CD4-positive, alpha-beta T cell treated with Interleukin-15 for 4 hours (primary cell): ENCODE measurements around the gene APPBP2.
"Not testable (repeated sequence)": the region's sequence is repeated elsewhere in the genome, so short reads cannot be mapped to it uniquely, and the experiment has no call there.

ENCODE experiments used
- DNase-seq: peaks from one replicate; pipeline ENCODE4 v3.0.0-alpha.2; 2020; ENCODE audit warnings: low spot score

APPBP2 gene

DNA sequence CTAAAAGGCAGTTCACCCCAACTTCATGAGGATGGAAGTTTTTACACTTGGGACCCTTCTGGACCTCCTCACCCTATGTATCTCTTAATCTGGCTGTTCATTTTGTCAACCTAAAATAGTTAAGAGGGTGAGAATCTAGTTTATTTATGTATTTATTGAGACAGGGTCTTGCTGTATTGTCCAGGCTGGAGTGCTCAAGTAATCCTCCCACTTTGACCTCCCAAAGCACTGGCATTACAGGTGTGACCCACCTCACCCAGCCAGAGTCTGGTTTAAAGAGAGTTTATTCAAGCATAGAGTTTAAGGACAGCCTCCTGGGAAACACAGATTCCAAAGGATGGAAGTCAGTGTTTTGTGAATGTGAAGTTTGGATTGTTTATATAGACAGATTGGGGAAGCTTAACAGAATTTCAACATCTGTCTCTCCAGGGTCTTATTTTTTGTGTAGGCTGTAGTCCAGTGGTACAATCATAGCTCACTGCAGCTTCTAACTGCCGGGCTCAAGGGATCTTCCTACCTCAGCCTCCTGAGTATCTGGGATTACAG is 8.0 kb upstream of the APPBP2 start:
- no peak for DNase-seq

- DNase-seq, result no peak
Measured at GRCh38 chr17:60529806-60530205, 3.8 kb upstream of the APPBP2 start.

GRCh38 chr17:60528828-60529227 is 2.8 kb upstream of the APPBP2 start:
- DNase-seq, result no peak

DNA sequence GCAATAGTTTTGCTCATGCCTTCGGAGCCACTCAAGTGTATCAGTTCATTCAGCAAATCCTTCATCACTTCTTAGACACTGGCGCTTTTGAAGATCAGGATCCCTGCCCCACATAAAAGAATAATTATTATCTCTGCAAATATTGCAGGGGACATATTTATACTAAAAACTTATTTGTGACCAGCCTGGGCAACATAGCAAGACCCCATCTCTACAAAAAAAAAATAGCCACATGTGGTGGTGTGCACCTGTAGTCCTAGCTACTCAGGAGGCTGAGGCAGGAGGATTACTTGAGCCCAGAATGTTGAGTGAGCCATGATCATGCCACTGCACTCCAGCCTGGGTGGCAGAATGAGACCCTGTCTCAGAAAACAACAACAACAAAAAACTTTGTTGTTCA is 1.7 kb upstream of the APPBP2 start:
- no peak for DNase-seq

DNA sequence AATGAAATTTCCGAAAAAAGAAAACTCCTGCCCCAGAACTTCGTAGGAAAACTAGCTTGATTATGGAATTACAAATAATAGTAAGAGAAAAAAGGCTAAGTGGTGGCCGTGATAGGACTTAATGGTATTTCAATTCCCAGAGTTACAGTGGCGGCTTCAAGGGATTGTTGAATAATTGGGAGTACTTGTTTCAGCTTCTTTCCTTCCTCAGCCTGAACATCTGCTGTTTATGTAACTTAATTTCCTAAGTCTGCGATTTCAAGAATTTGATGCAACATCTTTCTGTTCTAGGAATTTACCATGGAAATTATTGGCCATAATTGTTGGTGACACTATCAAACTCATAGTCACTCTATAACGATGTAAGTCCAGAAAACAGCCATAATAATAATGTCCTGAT is 684 bp upstream of the APPBP2 start:
- DNase-seq, result no peak

DNA sequence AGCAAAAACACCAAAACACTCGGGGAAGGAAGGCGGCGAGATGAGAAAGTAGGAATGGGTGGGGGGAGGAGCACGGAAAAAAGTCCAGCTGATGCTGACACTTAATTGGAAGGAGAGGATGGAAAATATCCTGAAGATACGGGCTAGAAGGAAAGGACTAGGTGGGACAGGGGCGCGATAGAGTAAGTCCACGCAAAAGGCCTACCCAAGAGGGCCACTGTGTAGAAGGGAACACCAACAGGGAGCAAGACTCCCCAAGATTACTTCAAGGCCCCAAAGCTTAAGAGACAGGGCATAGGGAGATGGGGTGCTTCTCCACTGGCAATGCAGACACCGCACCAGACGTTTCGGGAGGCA is 736 bp downstream of the APPBP2 start:
- no peak for DNase-seq

DNA sequence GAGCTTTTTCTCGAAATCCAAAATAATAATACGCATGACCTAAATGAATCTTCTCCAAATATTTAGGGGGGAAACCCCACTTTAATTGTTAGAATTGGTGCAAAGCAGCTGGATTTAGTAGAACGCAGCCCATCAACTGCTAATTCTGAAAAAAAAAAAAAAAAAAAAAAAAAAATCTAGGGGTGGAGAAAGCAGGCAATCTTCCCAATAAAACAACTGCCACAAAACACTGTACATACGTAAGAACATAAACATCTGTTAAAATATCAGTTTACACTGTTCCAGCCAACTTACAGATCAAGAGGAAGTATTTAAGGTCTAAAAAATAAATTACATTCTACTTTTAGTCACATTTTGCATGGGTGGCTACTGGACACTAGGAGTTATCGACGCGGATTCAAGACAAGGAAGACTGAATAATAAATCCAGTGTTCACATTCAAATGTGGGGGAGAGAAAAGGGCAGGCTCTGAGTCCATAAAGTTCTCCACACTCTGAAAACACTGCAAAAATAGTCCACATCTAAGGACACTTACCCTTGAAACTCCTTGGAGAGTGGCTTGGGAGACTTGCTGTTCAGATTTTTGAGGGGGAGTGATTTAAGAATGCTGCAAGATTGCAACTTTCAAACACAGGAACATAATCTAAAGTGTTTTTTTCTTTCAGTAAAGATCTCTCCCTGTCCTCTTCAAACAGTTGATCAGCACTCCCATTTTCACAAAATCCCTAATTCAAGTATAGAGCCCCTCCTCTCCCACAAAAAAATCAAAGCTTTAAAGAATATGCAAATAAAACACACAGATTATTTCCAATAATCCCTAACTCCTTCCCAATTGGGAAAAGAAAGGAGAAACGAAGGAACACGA is 1.3 kb downstream of the APPBP2 start:
- no peak for DNase-seq

DNA sequence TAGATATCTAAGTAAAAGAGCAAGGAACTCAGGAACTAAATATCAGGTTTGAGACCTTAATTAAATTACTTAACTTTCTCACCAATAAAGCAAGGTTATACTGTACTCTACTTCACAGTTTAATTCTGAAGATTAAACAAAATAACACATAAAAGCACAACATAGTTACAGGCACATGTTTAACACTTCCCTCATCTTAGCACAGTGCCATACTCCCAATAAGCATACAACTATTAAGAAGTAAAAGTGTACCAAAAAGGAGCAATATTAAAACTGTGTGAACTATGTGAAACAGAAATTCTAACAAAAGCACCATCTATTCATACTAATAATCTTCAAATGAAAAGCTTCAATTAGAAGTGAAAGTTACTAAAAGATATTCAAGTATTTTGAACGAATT is 2.2 kb downstream of the APPBP2 start:
- DNase-seq, result no peak

DNA sequence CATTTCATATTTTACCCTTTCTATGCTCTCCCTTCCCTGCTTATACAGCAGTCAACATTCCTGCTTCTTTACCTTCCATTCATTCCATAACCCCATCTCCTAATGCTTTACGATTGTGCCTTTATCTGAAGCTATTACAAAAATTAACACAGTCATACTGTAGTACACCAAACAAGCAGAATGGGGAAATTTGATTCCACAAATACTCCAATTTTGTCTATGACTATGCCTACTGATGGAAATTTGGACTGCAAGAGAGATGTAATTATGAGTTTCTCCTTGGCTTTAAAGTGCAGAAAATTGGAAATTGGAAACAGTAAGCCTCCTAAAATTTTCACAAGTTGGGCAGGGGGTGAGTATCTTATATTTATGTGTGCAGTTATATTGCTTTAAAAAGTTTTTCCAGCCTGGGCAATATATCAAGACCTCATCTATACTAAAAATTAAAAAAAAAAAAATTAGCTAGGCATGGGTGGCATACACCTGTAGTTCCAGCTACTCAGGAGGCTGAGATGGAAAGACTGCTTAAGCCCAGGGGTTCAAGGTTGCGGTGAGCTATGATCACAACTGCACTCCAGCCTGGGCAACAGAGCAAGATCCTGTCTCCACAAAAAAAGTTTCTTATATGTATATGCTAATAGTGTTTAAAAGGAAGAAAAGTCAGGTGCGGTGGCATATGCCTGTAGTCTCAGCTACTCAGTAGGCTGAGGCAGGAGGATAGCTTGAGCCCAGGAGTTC is 3.0 kb downstream of the APPBP2 start:
- no peak for DNase-seq

- no peak for DNase-seq
Measured at GRCh38 chr17:60519795-60520194, 6.2 kb downstream of the APPBP2 start.

DNA sequence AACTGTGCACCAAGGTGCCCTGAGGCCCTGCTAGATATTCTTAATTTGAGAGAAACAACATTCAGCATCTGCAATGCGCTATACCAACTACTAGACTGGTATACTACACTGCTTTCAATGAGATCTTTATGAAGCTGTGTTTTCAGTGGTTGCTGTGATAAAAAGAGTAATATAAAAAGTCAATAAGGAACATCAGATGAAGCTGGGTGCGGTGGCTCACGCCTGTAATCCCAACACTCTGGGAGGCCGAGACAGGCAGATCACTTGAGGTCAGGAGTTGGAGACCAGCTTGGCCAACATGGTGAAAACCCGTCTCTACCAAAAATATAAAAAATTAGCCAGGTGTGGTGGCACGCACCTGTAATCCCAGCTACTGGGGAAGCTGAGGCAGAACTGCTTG is 10.4 kb downstream of the APPBP2 start:
- DNase-seq, result not testable (repeated sequence)

DNA sequence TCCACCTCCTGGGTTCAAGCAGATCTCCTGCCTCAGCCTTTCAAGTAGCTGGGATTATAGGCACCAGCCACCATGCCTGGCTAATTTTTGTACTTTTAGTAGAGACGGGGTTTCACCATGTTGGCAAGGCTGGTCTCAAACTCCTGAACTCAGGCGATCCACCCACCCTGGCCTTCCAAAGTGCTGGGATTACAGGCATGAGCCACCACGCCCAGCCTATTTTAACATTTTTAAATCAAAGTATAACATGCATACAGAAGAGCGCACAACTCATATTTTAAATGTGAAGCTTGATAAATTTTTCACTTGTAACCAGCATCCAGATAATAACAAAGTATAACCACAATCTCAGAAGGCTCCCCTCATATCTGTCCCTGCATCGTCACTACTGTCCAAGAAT is 10.8 kb downstream of the APPBP2 start:
- DNase-seq, result not testable (repeated sequence)

DNA sequence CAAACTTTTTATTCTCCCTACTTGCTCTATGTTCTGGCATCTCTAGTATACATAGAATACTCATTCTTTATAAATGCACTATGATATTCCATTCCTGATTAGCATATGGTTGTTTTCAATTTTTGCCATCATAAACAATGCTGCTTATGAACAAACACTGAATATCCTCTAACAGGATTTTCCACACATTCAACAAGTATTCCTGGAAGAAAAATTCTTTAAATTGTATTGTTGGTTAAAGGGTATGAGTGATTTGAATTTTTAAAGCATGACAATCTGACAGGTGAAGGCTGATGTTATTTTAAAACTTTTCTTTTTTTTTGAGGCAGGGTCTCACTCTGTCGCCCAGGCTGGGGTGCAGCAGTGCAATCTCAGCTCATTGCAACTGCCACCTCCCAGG is 11.5 kb downstream of the APPBP2 start:
- no peak for DNase-seq

DNA sequence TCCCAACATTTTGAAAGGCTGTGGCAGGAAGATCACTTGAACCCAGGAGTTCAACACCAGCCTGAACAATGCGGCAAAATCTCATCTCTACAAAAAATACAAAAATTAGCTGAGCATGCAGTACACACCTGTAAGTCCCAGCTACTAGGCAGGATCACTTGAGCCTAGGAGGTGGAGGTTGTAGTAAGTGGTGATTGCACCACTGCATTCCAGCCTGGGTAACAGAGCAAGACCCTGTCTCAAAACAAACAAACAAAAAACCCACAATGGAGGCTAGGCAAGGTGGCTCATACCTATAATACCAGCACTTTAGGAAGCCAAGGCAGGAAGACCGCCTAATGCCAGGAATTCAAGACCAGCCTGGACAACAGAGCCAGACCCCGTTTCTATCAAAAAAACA is 12.0 kb downstream of the APPBP2 start:
- no peak for DNase-seq

GRCh38 chr17:60513014-60513413 is 13.0 kb downstream of the APPBP2 start:
- no peak for DNase-seq

GRCh38 chr17:60510723-60511122 is 15.3 kb downstream of the APPBP2 start:
- no peak for DNase-seq

DNA sequence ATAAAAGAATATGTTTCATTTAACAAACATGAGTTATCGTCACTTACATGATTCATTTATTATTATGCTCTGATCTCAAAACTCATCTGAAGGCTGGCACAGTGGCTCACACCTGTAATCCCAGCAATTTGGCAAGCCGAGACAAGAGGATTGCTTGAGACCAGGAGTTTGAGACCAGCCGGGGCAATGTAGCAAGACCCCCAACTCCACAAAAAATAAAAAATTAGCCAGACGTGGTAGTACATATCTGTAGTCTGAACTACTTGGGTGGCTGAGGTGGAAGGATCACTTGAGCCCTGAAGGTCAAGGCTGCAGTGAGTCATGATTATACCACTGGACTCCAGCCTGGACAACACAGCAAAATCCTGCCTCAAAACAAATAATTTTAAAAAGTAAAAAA is 16.0 kb downstream of the APPBP2 start:
- DNase-seq, result no peak

DNA sequence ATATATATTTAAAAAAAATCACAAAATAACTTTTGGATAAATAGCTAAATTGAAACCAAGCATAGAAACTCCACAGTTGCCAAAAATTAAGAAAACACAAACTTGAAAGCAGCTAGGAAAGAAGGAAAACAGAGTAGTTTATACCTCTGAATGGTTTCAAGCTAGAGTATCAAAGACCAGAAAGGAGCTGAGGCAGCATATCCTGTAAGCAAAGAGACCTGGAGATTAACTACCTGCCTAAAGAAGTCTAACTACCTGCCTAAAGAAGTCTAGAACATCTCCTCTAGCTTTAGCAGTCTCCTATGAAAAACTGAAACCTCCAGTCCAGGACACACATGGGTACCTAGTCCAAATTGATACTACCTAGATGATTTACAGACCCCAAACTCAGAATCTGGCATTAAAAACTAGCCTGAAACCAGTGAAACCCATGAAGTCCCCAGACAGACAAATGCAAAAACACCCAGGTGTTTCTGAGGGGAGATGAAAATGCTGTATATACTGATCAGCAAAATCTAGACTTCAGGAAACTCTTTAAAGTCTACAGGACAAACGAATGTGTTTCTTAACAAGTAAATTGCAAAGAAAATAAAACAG is 17.6 kb downstream of the APPBP2 start:
- no peak for DNase-seq

DNA sequence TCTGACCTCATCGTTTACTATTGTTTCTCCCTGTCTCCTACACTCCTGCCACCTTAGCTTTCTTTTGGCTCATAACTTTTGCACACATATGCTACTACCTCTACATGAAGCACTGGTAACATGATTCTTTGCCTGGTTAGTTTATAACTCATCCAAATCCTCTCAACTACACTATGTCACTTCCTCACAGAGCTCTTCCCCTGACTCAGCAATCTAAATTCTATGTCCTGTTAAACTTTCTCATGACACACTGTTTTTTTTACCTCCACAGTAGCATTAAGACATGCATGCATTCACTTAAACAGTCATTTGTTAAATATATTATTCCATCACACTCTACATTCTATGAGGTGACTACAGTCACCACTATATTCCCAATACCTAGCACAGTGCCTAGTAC is 19.7 kb downstream of the APPBP2 start:
- no peak for DNase-seq

DNA sequence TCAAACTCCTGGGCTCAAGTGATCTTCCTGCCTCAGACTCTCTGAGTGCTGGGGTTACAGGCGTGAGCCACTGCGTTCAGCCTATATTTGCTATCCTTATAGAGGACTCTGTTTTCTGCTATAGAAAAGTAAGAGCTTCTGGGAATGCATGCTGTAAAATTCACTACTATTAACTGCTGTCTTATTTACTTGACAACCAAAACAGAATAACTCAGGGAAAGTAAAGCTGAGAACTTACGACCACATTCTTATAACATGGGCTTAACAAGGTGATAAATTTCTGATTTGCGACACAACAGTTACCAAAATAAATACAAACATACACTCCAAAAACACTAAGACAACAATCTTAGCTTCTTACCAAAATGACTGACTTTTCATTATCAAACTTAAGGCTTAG is 23.9 kb downstream of the APPBP2 start:
- no peak for DNase-seq

DNA sequence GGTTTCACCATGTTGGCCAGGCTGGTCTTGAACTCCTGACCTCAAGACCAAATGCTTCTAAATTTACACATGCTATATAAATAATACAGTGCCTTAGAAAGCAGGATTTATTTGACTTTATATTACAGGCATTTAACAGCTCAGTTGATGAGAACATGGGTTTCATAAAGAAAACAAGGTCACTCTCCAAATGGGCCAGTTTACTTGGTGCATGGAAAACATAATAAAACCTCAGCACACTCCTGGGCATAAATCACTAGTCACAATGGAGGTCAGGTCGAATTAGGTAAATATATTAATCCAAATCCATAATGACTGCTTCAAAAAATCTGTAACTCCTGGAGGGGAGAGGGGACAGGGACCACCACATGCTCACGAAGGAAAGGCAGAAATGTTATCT is 24.5 kb downstream of the APPBP2 start:
- no peak for DNase-seq

DNA sequence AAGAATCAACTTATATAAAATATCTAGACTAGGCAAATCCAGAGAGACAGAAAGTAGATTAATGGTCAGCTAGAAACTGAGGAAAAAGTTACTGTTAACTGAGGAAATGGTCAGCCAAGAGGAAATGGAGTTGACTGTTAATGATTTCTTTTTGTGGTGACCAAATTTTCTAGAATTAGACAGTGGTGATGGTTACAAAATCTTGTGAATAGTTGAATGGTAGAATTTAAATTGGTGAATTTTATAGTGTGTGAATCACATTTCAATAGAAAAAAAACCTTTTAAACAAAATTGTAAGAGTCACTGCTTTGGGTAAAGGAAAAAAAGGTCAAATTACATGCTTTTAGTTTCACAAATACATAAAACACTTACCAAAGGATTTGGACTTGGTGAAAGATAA is 30.0 kb downstream of the APPBP2 start:
- DNase-seq, result no peak

DNA sequence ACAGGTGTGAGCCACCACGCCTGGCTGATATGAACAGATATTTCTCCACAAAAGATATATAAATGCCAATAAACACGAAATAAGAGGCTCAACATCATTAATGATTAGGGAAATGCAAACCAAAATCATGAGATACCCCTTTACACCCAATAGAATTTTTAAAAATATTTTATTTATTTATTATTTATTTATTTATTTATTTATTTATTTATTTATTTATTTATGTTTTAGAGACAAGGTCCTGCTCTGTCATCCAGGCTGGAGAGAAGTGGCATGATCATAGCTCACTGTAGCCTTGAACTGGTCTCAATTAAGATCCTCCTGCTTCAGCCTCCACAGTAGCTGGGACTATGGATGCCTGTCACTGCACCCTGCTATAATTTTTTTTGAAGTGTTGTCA is 30.8 kb downstream of the APPBP2 start:
- no peak for DNase-seq
